ENCODE measurements around the gene UBE3B. TPM values are rescaled to one million over a fixed set of nuclear protein-coding genes. Genes with fewer than 3 reads are reported as not detected.

UBE3B gene
- total RNA-seq, 4 donors from 2014 or later = 42.4 to 59.2 (median 49.1) TPM

DNA sequence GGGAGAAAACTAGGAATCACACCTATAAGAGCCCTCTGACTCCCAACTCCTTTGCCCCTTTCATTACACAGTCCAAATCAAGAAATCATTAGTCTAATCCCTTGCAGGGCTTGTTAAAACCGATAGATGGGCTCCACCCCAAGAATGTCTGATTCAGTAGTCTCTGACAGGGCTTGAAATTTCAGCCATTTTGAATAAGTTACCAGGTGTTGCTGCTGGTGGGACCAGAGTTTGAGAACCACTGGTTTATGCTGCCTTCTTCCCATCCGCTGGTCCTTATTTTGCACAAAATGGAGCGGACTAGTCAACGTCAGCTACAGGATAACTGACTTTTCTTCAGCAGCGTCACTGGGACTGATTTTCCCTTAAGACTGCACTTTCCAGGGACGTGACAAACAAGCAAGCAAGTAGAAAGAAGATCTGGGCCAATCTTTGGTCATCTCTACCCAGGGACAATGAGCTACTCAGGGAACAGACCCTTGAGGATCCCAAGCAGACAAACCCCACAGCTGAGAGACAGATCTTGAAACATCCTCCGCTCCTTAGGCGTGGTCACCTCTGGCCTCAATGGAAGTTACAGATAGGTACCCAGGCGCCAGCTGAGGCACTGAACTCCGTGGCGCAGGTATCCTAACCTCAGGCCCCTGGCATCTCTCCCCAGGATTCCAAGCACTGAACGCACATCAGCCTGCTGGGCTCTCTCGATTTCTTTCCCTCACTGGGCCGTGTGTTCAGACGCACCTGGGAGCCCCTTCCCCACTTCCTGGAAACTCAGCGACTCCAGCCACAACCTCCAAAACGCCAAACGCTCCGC lies 1.2 kb upstream of the UBE3B start:
- peaks cover 45 to 81% (median 74%) of the 10 kb centered on the region in 4 donors for H3K4me1 ChIP-seq
- TF ChIP-seq EP300 (IDR thresholded peaks at IDR 0.05) = no peak
- H3K4me3 ChIP-seq = peak overlapping the region; percentile 78 to 95 (median 85)
- intact Hi-C loops (cut with DNase I) = loop anchor here (2.0 kb wide), 1 partner anchor 43 kb away; no protein-coding TSS in a partner anchor
- H3K27ac ChIP-seq (replicated peaks in 1 of 4) = peak overlapping the region; percentile 93 to 99 (median 96)
- H3K27me3 ChIP-seq = no peaks in the 10 kb centered on the region
- H3K36me3 ChIP-seq = peaks cover 0 to 19% (median 6%) of the 10 kb centered on the region in 4 donors
- no peaks in the 10 kb centered on the region for H3K9me3 ChIP-seq
- no peak for DNase-seq (ENCODE audit: extremely low spot score)
- WGBS = 15% methylated on average over 17 of the region's 19 CpGs

DNA sequence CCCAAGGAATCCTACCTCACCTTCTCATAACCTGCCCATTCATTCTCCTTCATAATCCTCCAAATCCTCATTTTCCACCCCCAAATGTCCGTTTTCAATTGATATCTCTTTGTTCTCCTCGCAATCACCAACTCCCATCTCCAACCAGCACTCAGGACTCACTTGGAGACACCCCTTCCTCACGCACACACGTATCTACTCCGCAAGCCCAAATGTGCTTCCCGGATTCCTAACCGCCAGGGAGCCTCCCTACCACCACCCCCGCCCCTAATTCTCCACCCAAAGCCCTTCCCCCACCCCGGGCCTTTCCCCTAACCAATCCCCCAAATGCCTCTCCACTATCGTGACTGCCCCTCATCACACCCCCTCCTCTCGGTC lies 638 bp upstream of the UBE3B start:
- Histone ChIP-seq H3K36me3 (peaks cover 0 to 14% (median 5%) of the 10 kb centered on the region in 4 donors), H3K4me3 (peak overlapping the region; percentile 78 to 95 (median 85)), H3K27me3 (no peaks in the 10 kb centered on the region), H3K4me1 (peaks cover 45 to 75% (median 68%) of the 10 kb centered on the region in 4 donors), H3K27ac (replicated peaks in 1 of 4) (peak overlapping the region; percentile 93 to 99 (median 96)), H3K9me3 (no peaks in the 10 kb centered on the region)
- TF ChIP-seq CTCF (IDR thresholded peaks at IDR 0.05) = no peak
- no peak for TF ChIP-seq EP300 (IDR thresholded peaks at IDR 0.05)
- TF ChIP-seq POLR2AphosphoS5 (IDR thresholded peaks at IDR 0.05) = no peak
- no peak for TF ChIP-seq POLR2A (IDR thresholded peaks at IDR 0.05; ENCODE audit: low read depth)
- intact Hi-C loops (cut with DNase I) = loop anchor here (2.0 kb wide), 1 partner anchor 44 kb away; no protein-coding TSS in a partner anchor
- no peak for DNase-seq (ENCODE audit: extremely low spot score)
- WGBS = under 1% methylated on average over 11 of the region's 11 CpGs

- no peaks in the 10 kb centered on the region for H3K9me3 ChIP-seq
- H3K27ac ChIP-seq (replicated peaks in 1 of 4) = peak overlapping the region; percentile 93 to 99 (median 96)
- H3K4me3 ChIP-seq = peak overlapping the region; percentile 78 to 95 (median 85)
- intact Hi-C loops (cut with DNase I) = loop anchor here (2.0 kb wide), 1 partner anchor 45 kb away; no protein-coding TSS in a partner anchor
- peaks cover 0 to 18% (median 10%) of the 10 kb centered on the region in 4 donors for H3K36me3 ChIP-seq
- WGBS = 2% methylated on average over 3 of the region's 9 CpGs
- DNase-seq (ENCODE audit: extremely low spot score) = no peak
- H3K4me1 ChIP-seq = peaks cover 45 to 63% (median 57%) of the 10 kb centered on the region in 4 donors
- TF ChIP-seq CTCF (IDR thresholded peaks at IDR 0.05) (no peak), POLR2A (IDR thresholded peaks at IDR 0.05; ENCODE audit: low read depth) (no peak), POLR2AphosphoS5 (IDR thresholded peaks at IDR 0.05) (no peak), EP300 (IDR thresholded peaks at IDR 0.05) (no peak)
- no peaks in the 10 kb centered on the region for H3K27me3 ChIP-seq
Observed at GRCh38 chr12:109477963-109478315, 505 bp downstream of the UBE3B start.

GRCh38 chr12:109479761-109480160 lies 2.3 kb downstream of the UBE3B start:
- peaks cover 8 to 27% (median 22%) of the 10 kb centered on the region in 4 donors for H3K36me3 ChIP-seq
- WGBS = 64% methylated on average over 1 of the region's 1 CpG
- no peaks in the 10 kb centered on the region for H3K9me3 ChIP-seq
- intact Hi-C loops (cut with DNase I) = no loop called here
- no peaks in the 10 kb centered on the region for H3K27me3 ChIP-seq
- no peak for TF ChIP-seq POLR2AphosphoS5 (IDR thresholded peaks at IDR 0.05)
- TF ChIP-seq EP300 (IDR thresholded peaks at IDR 0.05) = no peak
- no peak for TF ChIP-seq CTCF (IDR thresholded peaks at IDR 0.05)
- TF ChIP-seq POLR2A (IDR thresholded peaks at IDR 0.05; ENCODE audit: low read depth) = no peak
- H3K27ac ChIP-seq (replicated peaks in 1 of 4) = no peak overlapping the region
- H3K4me1 ChIP-seq = peaks cover 32 to 45% (median 38%) of the 10 kb centered on the region in 4 donors
- no peak for DNase-seq (ENCODE audit: extremely low spot score)
- no peak overlapping the region for H3K4me3 ChIP-seq

DNA sequence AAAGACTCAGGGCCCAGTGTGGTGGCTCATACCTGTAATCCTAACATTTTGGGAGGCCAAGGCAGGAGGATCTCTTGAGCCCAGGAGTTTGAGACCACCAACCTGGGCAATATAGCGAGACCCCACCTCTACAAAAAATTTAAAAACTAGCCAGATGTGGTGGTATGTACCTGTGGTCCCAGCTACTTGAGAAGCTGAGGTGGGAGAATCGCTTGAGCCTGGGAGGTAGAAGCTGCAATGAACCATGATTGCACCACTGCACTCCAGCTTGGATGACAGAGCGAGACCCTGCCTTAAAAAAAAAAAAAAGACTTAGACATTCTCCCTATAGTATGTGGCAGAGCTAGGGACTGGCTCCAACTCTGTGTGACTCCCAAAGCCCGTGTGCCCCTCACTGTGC lies 2.9 kb downstream of the UBE3B start:
- intact Hi-C loops (cut with DNase I) = no loop called here
- H3K27me3 ChIP-seq = no peaks in the 10 kb centered on the region
- H3K27ac ChIP-seq (replicated peaks in 1 of 4) = no peak overlapping the region
- H3K4me1 ChIP-seq = peaks cover 26 to 39% (median 32%) of the 10 kb centered on the region in 4 donors
- H3K36me3 ChIP-seq = peaks cover 13 to 33% (median 28%) of the 10 kb centered on the region in 4 donors
- DNase-seq (ENCODE audit: extremely low spot score) = no peak
- TF ChIP-seq POLR2A (IDR thresholded peaks at IDR 0.05; ENCODE audit: low read depth) = no peak
- TF ChIP-seq CTCF (IDR thresholded peaks at IDR 0.05) = no peak
- no peak for TF ChIP-seq EP300 (IDR thresholded peaks at IDR 0.05)
- TF ChIP-seq POLR2AphosphoS5 (IDR thresholded peaks at IDR 0.05) = no peak
- 96% methylated on average over 4 of the region's 4 CpGs for WGBS
- H3K4me3 ChIP-seq = no peak overlapping the region
- H3K9me3 ChIP-seq = no peaks in the 10 kb centered on the region
